HG02642 (cell line): ENCODE data around the gene GCDH.
"Not testable (repeated sequence)": the region's sequence is repeated elsewhere in the genome, so short reads cannot be mapped to it uniquely, and the experiment has no call there.

Experiments used
- ATAC-seq: cut with Tn5 transposase; IDR thresholded peaks from one replicate; pipeline ENCODE4 v1.9.1; 2021; ENCODE audit warnings: mild to moderate bottlenecking; ENCODE audit not compliant: unreplicated experiment, poor library complexity

Gene GCDH

GRCh38 chr19:12872255-12872654 lies 18.7 kb upstream of the GCDH start:
- no peak for ATAC-seq

GRCh38 chr19:12872941-12873890 lies 17.7 kb upstream of the GCDH start:
- no peak for ATAC-seq

GRCh38 chr19:12873891-12874745 lies 16.8 kb upstream of the GCDH start:
- no peak for ATAC-seq

- no peak for ATAC-seq
These were observed 15.9 kb upstream of the GCDH start for GRCh38 chr19:12875086-12875485.

GRCh38 chr19:12880551-12881171 lies 10.3 kb upstream of the GCDH start:
- peak; percentile 16 for ATAC-seq

GRCh38 chr19:12881172-12881808 lies 9.7 kb upstream of the GCDH start, which contains the start of gene DNASE2:
DNASE2 (minus strand) TSS chr19:12881449; CDS start chr19:12881375, 74 bp downstream.
- peak; percentile 92 for ATAC-seq

GRCh38 chr19:12882589-12882988 lies 8.4 kb upstream of the GCDH start:
- ATAC-seq = no peak

GRCh38 chr19:12884202-12884601 lies 6.8 kb upstream of the GCDH start:
- ATAC-seq = no peak

GRCh38 chr19:12884627-12884925 lies 6.4 kb upstream of the GCDH start:
- no peak for ATAC-seq

GRCh38 chr19:12884926-12885748 lies 5.8 kb upstream of the GCDH start:
- no peak for ATAC-seq

GRCh38 chr19:12885749-12886650 lies 5.0 kb upstream of the GCDH start:
- no peak for ATAC-seq

- no peak for ATAC-seq
These were observed 4.3 kb upstream of the GCDH start for GRCh38 chr19:12886651-12886968.

- ATAC-seq = no peak
These were observed 3.8 kb upstream of the GCDH start, which contains the start of gene KLF1 for GRCh38 chr19:12886969-12887747. KLF1 (minus strand) TSS chr19:12887201; CDS start chr19:12887140, 61 bp downstream.

- no peak for ATAC-seq
These were observed 2.9 kb upstream of the GCDH start for GRCh38 chr19:12888006-12888603.

GRCh38 chr19:12890299-12890786 lies 617 bp upstream of the GCDH start:
- ATAC-seq = not testable (repeated sequence)

- peak; percentile 4 for ATAC-seq
These were observed 627 bp downstream of the GCDH start for GRCh38 chr19:12891553-12892021.

GRCh38 chr19:12893582-12893981 lies 2.6 kb downstream of the GCDH start:
- no peak for ATAC-seq
